H1 (cell line): ENCODE measurements around the gene PACSIN2. TPM values are rescaled to one million over a fixed set of nuclear protein-coding genes. Genes with fewer than 3 reads are reported as not detected.

ENCODE experiments used
- CTCF ChIA-PET: fragments of 300-600 bp; sonication (Branson Sonifier 250); formaldehyde crosslinking; loops from one replicate; lab custom pipeline; 2021; ENCODE audit not compliant: partially characterized antibody; lab: Charles Lee
- POLR2A ChIA-PET: fragments of 300-600 bp; sonication (Branson Sonifier 250); formaldehyde crosslinking; loops from one replicate; lab custom pipeline; 2021; ENCODE audit warnings: inconsistent platforms; ENCODE audit not compliant: partially characterized antibody; lab: Charles Lee
- DNase-seq, 2 experiments: peaks; one replicate each; pipeline versions ENCODE4 v3.0.0 to v3.0.0-alpha.2; 2010 to 2022; ENCODE audit warnings: low spot score in 2 of 2, low read depth in 1 of 2, mixed read lengths in 1 of 2
- FAIRE-seq: peaks from 2 replicates; lab custom pipeline; 2011; peaks lifted over from hg19 to GRCh38; lab: Jason Lieb, UNC
- H2AFZ ChIP-seq: 2 replicates; pipeline ENCODE4 v1.8.1; 2012; ENCODE audit warnings: low read length, inconsistent platforms
- H2AK5ac ChIP-seq: 2 replicates; pipeline ENCODE4 v1.6.1; 2013; ENCODE audit warnings: low read depth, low read length
- H2BK120ac ChIP-seq: replicated peaks from 2 replicates; pipeline ENCODE3; 2013; ENCODE audit warnings: low read depth, low read length, inconsistent platforms
- H2BK12ac ChIP-seq: 2 replicates; pipeline ENCODE4 v1.6.1; 2013; ENCODE audit warnings: low read depth, low read length
- H2BK15ac ChIP-seq: 2 replicates; pipeline ENCODE4 v1.6.1; 2013; ENCODE audit warnings: low read length
- H2BK20ac ChIP-seq: 2 replicates; pipeline ENCODE4 v1.6.1; 2013; ENCODE audit warnings: low read length
- H2BK5ac ChIP-seq: 2 replicates; pipeline ENCODE4 v1.6.1; 2013; ENCODE audit warnings: low read depth, low read length
- H3K14ac ChIP-seq: 2 replicates; pipeline ENCODE4 v1.6.1; 2013; ENCODE audit warnings: inconsistent platforms; ENCODE audit not compliant: insufficient read length
- H3K18ac ChIP-seq: 2 replicates; pipeline ENCODE4 v1.6.1; 2013; ENCODE audit warnings: low read length; ENCODE audit errors: extremely low read depth
- H3K23ac ChIP-seq: 2 replicates; pipeline ENCODE4 v1.6.1; 2013; ENCODE audit warnings: inconsistent platforms; ENCODE audit not compliant: insufficient read length
- H3K23me2 ChIP-seq: 2 replicates; pipeline ENCODE4 v1.6.1; 2013; ENCODE audit warnings: low read depth, low read length
- H3K27ac ChIP-seq: 2 replicates; pipeline ENCODE4 v1.6.1; 2011; ENCODE audit warnings: low read depth, low read length, inconsistent platforms
- H3K27me3 ChIP-seq, 4 experiments: replicated peaks in 1 of 4; 1 replicate in 1 of 4; 2 replicates in 3 of 4; pipeline versions ENCODE4 v1.6.1 to v1.8.1; 2011 to 2013; ENCODE audit warnings: low read length in 3 of 4, mild to moderate bottlenecking in 3 of 4, inconsistent platforms in 2 of 4, mixed read lengths in 2 of 4, moderate library complexity in 1 of 4; ENCODE audit not compliant: control insufficient read depth in 3 of 4, insufficient read depth in 3 of 4; ENCODE audit errors: extremely low read depth in 1 of 4
- H3K36me3 ChIP-seq, 4 experiments: 2 replicates each; pipeline versions ENCODE4 v1.6.1 to v1.8.1; 2011 to 2013; ENCODE audit warnings: mild to moderate bottlenecking in 4 of 4, low read length in 3 of 4, moderate library complexity in 2 of 4, control low read depth in 1 of 4, inconsistent platforms in 1 of 4; ENCODE audit not compliant: insufficient read depth in 4 of 4, control insufficient read depth in 2 of 4
- H3K4ac ChIP-seq: replicated peaks from 2 replicates; pipeline ENCODE3; 2013; ENCODE audit warnings: low read length, low read depth, mixed read lengths, inconsistent platforms; ENCODE audit not compliant: insufficient read length
- H3K4me1 ChIP-seq, 4 experiments: replicated peaks in 1 of 4; 1 replicate in 1 of 4; 2 replicates in 3 of 4; pipeline versions ENCODE4 v1.6.1 to v1.8.1; 2011 to 2013; ENCODE audit warnings: low read length in 3 of 4, inconsistent platforms in 2 of 4, mixed read lengths in 1 of 4; ENCODE audit not compliant: insufficient read depth in 4 of 4, control insufficient read depth in 3 of 4
- H3K4me2 ChIP-seq, 2 experiments: 2 replicates each; pipeline versions ENCODE4 v1.6.1 to v1.8.1; 2011 to 2013; ENCODE audit warnings: low read depth in 2 of 2, low read length in 2 of 2, control low read depth in 1 of 2, inconsistent platforms in 1 of 2, mild to moderate bottlenecking in 1 of 2; ENCODE audit not compliant: insufficient read depth in 1 of 2
- H3K4me3 ChIP-seq, 4 experiments: fragments of 200-600, 300-600 bp in 1 of 4; sonication (generic), shearing (Covaris generic), sonication (Bioruptor Twin) in 1 of 4; 2 replicates each; pipeline versions ENCODE4 v1.5.1 to v1.8.1; 2011 to 2016; ENCODE audit warnings: low read length in 4 of 4, low read depth in 3 of 4, control low read depth in 2 of 4, inconsistent platforms in 2 of 4, mild to moderate bottlenecking in 2 of 4, mixed read lengths in 1 of 4, moderate library complexity in 1 of 4; ENCODE audit not compliant: insufficient read depth in 2 of 4; ENCODE audit errors: extremely low read depth in 1 of 4
- H3K56ac ChIP-seq: replicated peaks from 2 replicates; pipeline ENCODE3; 2013; ENCODE audit warnings: low read depth, mild to moderate bottlenecking, mixed read lengths, low read length, inconsistent platforms; ENCODE audit not compliant: insufficient read length
- H3K79me1 ChIP-seq: 2 replicates; pipeline ENCODE4 v1.6.1; 2013; ENCODE audit warnings: low read depth, low read length, control low read depth
- H3K79me2 ChIP-seq, 2 experiments: 2 replicates each; pipeline versions ENCODE4 v1.6.1 to v1.8.1; 2012 to 2013; ENCODE audit warnings: low read length in 2 of 2, mild to moderate bottlenecking in 2 of 2, inconsistent platforms in 1 of 2; ENCODE audit not compliant: insufficient read depth in 2 of 2, control insufficient read depth in 1 of 2
- H3K9ac ChIP-seq, 4 experiments: replicated peaks in 1 of 4; 1 replicate in 1 of 4; 2 replicates in 3 of 4; pipeline versions ENCODE4 v1.6.1 to v1.8.1; 2011 to 2013; ENCODE audit warnings: low read depth in 3 of 4, low read length in 3 of 4, control low read depth in 2 of 4, mild to moderate bottlenecking in 2 of 4, moderate library complexity in 2 of 4, inconsistent platforms in 1 of 4; ENCODE audit errors: extremely low read depth in 1 of 4
- H3K9me3 ChIP-seq, 2 experiments: 2 replicates each; pipeline versions ENCODE4 v1.6.1 to v1.8.1; 2012 to 2013; ENCODE audit warnings: mild to moderate bottlenecking in 2 of 2, moderate library complexity in 2 of 2, control low read depth in 1 of 2, inconsistent platforms in 1 of 2, low read depth in 1 of 2, low read length in 1 of 2, mixed read lengths in 1 of 2; ENCODE audit not compliant: insufficient read depth in 2 of 2
- H4K20me1 ChIP-seq, 2 experiments: replicated peaks in 1 of 2; 2 replicates each; pipeline versions ENCODE3 to v1.8.1; 2011 to 2013; ENCODE audit warnings: inconsistent platforms in 2 of 2, low read length in 2 of 2, mild to moderate bottlenecking in 1 of 2; ENCODE audit not compliant: insufficient read depth in 2 of 2, control insufficient read depth in 1 of 2
- H4K5ac ChIP-seq: 2 replicates; pipeline ENCODE4 v1.6.1; 2013; ENCODE audit warnings: low read length, low read depth, mixed read lengths, inconsistent platforms; ENCODE audit not compliant: insufficient read length
- H4K8ac ChIP-seq: 2 replicates; pipeline ENCODE4 v1.8.0; 2013; ENCODE audit warnings: mild to moderate bottlenecking, moderate library complexity, low read length, inconsistent platforms; ENCODE audit not compliant: insufficient read depth; ENCODE audit errors: extremely low read depth
- H4K91ac ChIP-seq: replicated peaks from 2 replicates; pipeline ENCODE3; 2013; ENCODE audit warnings: low read length, mixed read lengths, inconsistent platforms; ENCODE audit not compliant: insufficient read length
- ASH2L ChIP-seq: fragments of 200-600, 300-600 bp; sonication (generic); IDR thresholded peaks from one replicate; pipeline ENCODE4 v1.7.1; 2017; ENCODE audit warnings: low read length
- RFX5 ChIP-seq: IDR thresholded peaks from 2 replicates; pipeline ENCODE4 v1.6.1; 2011; ENCODE audit warnings: low read depth, low read length, improper control_type of control experiment, borderline replicate concordance
- WGBS, 2 experiments: shearing (Covaris generic) in 1 of 2; methylation state at CpG; one replicate each; pipeline versions ENCODE4 v1.1.6 to v1.1.7; 2013 to 2015; ENCODE audit warnings: low lambda C conversion rate in 2 of 2, mixed read lengths in 2 of 2, inconsistent platforms in 1 of 2, low coverage in 1 of 2, missing lambda C conversion rate in 1 of 2; ENCODE audit not compliant: insufficient replicate concordance in 2 of 2, insufficient coverage in 1 of 2, insufficient read length in 1 of 2; ENCODE audit errors: extremely low coverage in 1 of 2, missing lambda C conversion rate in 1 of 2; 5-methylcytosine and 5-hydroxymethylcytosine counted together
- polyA plus RNA-seq, 7 experiments: library from polyadenylated mRNA; depleted of rRNA in 3 of 7; stranded (reverse) in 5 of 7; unstranded in 2 of 7; fragments of >200 nt in 5 of 7; fragments of 200-250 nt in 2 of 7; gene quantifications; 1 replicate in 5 of 7; 2 replicates in 1 of 7; 4 replicates in 1 of 7; pipeline versions ENCODE4 v1.2.1 to v1.2.3, GENCODE V29; 2011 to 2013; ENCODE audit warnings: missing spikeins in 2 of 7, mixed read lengths in 2 of 7
- total RNA-seq: library from RNA; stranded (reverse); fragmentation: NEBNext Ultra II Directional; extraction: Animal tissue kit (Norgen Biotek cat#: 25700); gene quantifications from 2 replicates; pipeline ENCODE4 v1.2.1, GENCODE V29; 2021

Gene PACSIN2
- total and polyA plus RNA-seq, 2 of the 8 experiments (the other 6 are each of a cell fraction or from before 2014, with no cell fraction given) = 44.8 to 64.2 TPM

GRCh38 chr22:42990131-42990838 lies 24.7 kb downstream of the PACSIN2 start:
- H3K9me3 ChIP-seq = 0 out of 4 replicates have a peak, but pooled peaks cover 0 to 3% of the 10 kb centered on the region in 2 experiments
- peaks cover 2 to 14% (median 11%) of the 10 kb centered on the region in 4 experiments; a peak in 6 of 7 replicates for H3K4me1 ChIP-seq
- no peak overlapping the region for H4K91ac ChIP-seq
- H3K79me2 ChIP-seq = peaks cover 16 to 90% of the 10 kb centered on the region in 2 experiments
- no peak overlapping the region for H3K14ac ChIP-seq
- H3K23ac ChIP-seq = no peak overlapping the region
- no peak overlapping the region for H2AFZ ChIP-seq
- no peak overlapping the region for H2BK20ac ChIP-seq
- H4K5ac ChIP-seq = no peak overlapping the region
- H4K8ac ChIP-seq = no peak overlapping the region
- no peaks in the 10 kb centered on the region for H3K27me3 ChIP-seq
- peaks cover 13 to 31% of the 10 kb centered on the region in 2 experiments for H4K20me1 ChIP-seq
- H3K56ac ChIP-seq = no peak overlapping the region
- ChIA-PET POLR2A (interaction anchor here (0.6 to 6.2 kb wide), 4 partner anchors 20 to 422 kb away, joined by 3 to 32 read pairs (median 4); partner anchors contain the start of gene PACSIN2), CTCF (interaction anchor here (0.7 to 2.0 kb wide), 20 partner anchors 9 to 122 kb away, joined by 3 to 8 read pairs (median 4); no protein-coding TSS in a partner anchor)
- H3K9ac ChIP-seq = no peak overlapping the region
- H2BK5ac ChIP-seq = no peak overlapping the region; the same call in 1 of the 2 replicates
- no peak overlapping the region for H2BK120ac ChIP-seq
- H3K23me2 ChIP-seq = no peaks in the 10 kb centered on the region
- H3K27ac ChIP-seq = no peak overlapping the region
- no peak overlapping the region for H3K18ac ChIP-seq
- H2BK12ac ChIP-seq = no peak overlapping the region
- H2AK5ac ChIP-seq = no peak overlapping the region
- no peak overlapping the region for H2BK15ac ChIP-seq
- 75% methylated on average over 9 of the region's 9 CpGs; no CpG with 5 or more reads in 1 of the 2 experiments for WGBS, 2 experiments
- peak; percentile 7 for FAIRE-seq
- no peak overlapping the region for H3K4me2 ChIP-seq
- H3K36me3 ChIP-seq = no peaks in the 10 kb centered on the region
- no peak overlapping the region for H3K4me3 ChIP-seq
- no peak overlapping the region for H3K4ac ChIP-seq
- peaks cover 17% of the 10 kb centered on the region for H3K79me1 ChIP-seq
- DNase-seq = no peak
- TF ChIP-seq ASH2L = no peak
- TF ChIP-seq RFX5 = no peak
